RPMI8226 (cell line): Measurements from ENCODE around the gene ARF1.

Experiments
- DNase-seq: peaks from one replicate; pipeline ENCODE4 v3.0.0-alpha.2; 2015

Gene ARF1

GRCh38 chr1:228082214-228082917, at the start of gene ARF1:
Gene ARF1 (plus strand): TSS chr1:228082708. CDS start chr1:228097115, 14,407 bp downstream.
- peak; percentile 98 for DNase-seq

DNA sequence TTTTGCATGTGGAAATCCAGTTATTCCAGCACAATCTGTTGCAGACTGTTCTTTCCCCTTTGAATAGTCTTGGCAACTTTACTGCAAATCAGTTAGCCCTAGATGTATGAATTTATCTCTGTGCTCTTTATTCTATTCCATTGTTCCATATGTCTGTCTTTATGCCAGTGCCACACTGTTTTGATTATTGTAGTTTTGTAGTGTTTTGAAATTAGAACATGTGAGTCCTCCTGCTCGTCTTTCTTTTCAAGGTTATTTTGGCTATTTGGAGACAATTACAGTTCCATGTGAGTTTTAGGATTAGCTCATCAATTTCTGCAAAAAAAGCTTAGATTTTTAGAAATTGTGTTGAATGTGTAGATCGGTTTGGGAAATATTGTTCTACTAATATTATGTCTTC, 49.1 kb upstream of the ARF1 start:
- no peak for DNase-seq

DNA sequence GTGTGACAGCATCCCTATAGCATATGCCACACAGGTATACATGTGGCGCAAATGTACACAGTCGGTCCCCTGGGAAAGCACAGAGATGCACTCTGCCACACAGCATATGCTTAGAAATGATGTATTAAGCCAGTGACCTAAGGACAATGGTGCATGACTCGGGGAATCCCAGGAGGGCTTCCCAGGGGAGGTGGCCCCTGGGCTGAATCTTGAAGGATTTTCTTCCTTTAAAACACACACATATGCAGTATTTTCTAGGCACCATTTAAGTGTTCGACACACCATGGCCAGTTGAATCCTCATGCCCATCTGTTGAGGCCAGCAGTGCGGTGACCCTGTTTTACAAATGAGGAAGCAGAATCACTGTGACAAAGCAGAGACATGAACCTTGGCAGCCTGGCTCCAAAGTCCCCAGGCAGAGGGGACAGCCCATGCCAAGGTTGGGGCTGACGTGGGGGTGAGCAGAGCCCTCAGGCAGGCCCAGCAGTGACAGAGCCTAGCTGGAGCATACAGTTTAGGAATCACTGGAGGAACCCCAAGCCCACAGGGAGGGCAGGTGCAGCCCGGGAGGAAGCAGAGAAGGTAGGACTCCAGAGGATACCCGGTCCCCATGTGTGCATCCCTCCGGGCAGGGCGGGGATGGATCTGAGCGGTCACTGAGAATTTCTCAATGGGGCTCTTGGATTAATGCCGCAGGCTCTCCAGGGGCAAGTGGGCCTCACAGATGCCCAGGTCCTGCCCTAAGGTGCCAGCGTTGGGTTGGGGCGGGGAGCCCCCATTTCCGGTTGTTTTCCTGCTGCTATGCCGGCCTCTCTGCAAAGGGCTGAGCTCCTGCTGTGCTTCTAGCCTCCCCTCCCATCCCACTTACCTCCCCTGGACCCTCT, 47.3 kb upstream of the ARF1 start:
- DNase-seq: no peak

DNA sequence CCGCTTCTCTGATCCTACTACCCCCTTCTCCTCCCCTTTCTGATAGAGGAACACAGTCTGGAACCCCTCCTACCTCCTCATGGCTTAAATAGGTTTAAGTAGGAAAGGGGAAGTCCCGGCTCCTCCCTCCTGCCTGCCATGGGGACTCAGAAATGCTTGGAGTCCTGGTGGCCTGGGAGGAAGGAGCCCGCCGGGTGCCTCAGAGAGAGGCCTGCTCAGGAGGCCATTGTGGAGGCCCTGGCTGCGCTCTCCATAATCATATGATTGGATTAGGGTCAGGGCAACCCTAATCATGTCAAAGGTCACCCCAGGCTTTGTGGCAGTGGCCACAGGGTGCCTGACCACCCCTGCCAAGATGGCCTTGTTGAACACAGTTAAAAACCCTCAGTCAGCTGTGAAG, 46.7 kb upstream of the ARF1 start:
- no peak for DNase-seq

DNA sequence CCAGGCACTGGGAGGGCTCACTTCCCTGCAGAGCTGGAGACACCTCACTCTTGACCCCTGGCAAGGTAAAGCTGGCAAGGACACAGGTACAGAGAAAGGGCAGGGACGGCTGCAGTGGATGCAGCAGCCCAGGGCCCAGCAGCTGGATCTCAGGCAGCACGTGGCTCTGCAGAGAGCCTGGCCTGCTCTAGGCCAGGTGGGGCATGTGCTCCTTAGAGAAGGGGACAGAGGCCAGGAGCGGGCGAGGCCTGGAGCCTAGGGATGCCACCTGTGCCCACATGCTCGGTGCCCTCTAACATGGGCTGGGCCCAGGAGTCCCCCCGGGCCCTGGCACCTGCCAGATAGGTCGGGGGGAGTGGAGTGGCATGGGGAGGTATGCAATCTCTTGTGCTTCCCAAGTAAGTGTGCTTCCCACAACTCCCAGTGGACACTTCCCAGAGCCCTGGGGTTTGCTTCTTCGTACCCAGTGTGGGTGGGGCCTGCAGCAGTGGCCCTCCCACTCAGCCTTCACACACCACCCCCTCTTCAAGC, 45.7 kb upstream of the ARF1 start:
- no peak for DNase-seq

DNA sequence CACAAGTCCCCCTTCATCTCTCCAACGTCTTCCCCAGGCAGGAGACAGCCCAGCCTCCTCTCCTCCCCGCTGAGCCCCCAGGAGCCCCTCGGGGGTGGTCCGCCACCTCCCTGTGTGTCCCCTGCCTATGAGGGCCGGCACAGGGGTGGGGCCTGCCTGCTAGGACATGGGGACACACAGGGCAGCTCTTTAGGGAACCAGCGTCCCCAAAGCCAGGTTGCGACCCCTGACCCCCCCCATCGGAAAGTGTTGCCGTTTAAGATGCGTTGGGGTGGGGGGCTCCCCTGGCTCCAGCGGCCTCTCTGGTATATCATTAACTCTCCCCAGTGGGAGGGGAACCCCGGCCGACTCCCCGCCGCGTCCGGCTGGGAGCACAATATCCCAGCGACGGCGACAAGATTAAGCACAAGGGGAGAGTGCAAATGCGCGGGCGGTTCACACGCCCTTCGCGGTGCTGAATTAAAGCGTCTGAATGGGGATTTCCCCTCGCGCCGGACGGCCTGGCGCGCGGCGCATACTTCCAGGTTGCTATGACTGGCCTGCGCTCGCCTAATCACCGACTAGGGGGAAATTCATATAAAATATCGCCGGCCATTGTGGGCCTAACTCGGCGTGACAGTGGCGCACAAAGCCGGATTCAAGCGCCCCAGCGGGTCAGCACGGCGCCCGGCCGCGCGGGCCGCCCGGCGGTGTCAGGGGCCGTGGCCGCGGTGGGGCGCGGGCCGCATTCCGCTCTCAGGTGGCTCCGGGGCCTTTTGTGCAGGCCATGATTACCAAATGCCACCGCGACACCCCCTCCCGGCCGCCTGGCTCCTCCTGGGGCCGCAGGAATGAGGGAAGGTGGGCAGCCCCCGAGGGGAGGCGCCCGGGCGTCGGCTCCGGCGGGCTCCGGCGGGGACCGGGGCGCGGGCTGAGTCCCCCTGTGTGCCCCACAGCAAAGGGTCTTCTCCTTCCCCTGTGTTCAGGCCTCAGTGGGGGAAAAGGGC, 44.8 kb upstream of the ARF1 start:
- peak; percentile 66 for DNase-seq

- DNase-seq: no peak
These were observed 44.0 kb upstream of the ARF1 start for GRCh38 chr1:228038387-228039005.

- no peak for DNase-seq
These were observed 43.3 kb upstream of the ARF1 start for GRCh38 chr1:228039006-228039903.

DNA sequence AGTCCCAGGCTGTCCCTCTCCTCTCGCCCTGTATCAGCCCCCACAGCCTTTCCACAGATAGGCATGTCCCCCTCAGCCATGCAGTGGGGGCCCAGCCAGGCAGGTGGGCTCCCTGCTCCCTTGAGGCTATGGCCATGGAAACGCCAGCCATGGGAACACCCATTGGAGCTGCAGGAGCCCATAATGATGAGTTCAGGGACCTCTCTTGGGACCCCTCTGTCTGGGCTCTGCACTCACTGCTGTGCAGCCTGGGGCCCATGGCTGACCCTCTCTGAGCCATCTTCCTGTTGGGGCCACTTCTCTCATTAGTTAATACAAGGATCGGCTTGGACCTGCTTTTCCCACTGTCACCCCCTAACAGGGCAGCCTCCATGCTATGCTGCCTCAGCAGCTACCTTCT, 42.5 kb upstream of the ARF1 start:
- no peak for DNase-seq

DNA sequence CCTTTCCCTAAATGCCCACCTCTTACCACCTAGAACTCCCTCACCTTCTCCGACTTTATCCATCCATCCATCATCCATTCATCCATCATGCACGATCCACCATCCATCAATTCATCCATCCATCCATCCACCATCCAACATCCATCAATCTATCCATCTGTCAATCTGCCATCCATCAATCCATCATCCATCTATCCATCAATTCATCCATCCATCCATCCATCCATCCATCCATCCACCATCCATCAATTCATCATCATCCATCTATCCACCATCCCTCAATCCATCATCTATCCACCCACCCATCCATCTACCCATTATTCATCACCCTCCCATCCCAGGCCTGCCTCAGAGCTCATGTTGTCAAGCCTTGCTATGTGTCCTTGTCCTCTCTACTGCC, 41.2 kb upstream of the ARF1 start:
- DNase-seq: no peak

GRCh38 chr1:228042508-228042907, 40.0 kb upstream of the ARF1 start:
- no peak for DNase-seq

DNA sequence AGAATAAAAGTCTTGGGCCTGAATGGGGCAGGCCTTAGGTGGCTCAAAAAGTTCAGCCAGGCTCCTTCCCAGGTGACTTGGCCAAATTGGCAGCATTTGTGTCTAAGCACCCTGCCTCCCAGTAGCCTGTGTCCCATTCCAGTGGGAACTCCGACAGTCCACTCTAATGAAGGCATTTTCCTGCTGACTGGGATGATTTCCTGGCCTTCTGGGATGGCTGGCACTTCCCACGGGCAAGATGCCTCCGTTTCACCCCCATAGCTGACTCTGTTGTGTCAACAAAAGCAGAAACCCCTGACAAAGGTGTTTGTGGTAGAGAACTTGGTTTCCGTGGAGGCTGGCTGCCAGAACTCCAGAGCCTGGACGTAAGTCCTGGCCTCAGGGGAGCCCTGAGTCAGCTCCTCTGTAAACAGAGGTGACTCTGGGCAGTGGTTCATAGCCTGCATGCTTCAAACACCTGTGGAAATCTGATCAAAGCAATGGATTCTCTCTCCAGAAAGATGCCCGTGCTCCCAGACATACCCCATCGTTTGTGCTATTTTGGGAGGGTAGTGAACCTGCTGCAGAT, 39.1 kb upstream of the ARF1 start:
- DNase-seq: peak; percentile 93

- no peak for DNase-seq
These were observed 37.5 kb upstream of the ARF1 start for GRCh38 chr1:228044961-228045360.

DNA sequence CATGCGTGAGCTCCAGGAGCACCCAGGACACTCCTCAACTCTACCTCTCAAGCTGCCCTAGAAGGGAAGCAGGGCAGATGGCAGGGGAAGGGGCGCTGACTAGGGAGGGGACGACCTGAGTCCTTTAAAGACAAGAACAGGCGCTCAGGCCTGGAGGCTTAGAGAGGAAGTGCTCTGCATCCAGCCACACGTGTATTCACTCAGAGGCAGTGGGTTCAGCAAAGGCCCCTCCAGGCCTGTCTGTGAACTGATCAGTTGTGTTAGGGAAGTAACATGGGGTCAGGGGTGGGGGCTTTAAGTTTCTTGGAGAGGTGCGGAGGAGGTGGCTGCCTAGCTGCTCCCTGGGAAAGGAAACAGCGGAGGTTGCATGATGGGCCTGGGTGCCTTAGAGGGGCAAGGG, 37.1 kb upstream of the ARF1 start:
- no peak for DNase-seq

- no peak for DNase-seq
These were observed 36.6 kb upstream of the ARF1 start for GRCh38 chr1:228045871-228046270.

DNA sequence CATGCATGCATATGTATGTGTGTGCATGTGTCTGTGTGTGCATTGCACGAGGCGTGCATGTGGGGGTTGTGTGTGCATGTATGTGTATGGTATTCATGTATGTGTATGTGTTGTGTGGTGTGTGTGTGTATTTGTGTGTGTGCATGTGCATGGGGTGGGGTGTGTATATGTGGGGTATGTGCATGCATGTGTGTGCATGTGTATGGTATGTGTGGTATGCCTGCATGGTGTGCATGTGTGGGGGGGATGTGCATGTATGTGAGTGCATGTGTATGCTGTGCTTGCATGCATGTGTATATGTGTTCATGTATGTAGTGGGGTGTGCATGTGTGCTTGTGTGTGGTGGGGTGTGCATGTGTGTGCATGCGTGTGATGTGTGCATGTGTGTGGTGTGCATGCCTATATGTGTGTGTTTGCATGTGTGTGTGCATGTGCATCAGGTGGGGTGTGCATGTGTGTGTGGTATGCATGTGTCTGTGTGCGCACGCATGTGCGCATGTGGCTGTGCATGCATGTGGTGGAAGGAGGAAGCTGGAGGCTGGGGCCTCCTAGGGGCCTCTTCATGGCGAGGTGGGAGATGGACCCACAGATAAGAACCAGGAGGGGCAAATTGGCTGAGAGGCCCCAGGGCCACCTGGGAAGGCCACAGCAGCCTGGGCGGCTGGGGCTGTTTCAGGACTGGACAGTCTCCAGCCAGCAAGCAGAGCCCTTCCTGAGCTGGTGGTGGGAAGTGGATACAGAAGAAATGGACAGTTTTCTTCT, 35.9 kb upstream of the ARF1 start:
- DNase-seq: no peak

GRCh38 chr1:228047183-228047466, 35.4 kb upstream of the ARF1 start:
- DNase-seq: no peak

- DNase-seq: no peak
These were observed 34.4 kb upstream of the ARF1 start for GRCh38 chr1:228048120-228048519.

DNA sequence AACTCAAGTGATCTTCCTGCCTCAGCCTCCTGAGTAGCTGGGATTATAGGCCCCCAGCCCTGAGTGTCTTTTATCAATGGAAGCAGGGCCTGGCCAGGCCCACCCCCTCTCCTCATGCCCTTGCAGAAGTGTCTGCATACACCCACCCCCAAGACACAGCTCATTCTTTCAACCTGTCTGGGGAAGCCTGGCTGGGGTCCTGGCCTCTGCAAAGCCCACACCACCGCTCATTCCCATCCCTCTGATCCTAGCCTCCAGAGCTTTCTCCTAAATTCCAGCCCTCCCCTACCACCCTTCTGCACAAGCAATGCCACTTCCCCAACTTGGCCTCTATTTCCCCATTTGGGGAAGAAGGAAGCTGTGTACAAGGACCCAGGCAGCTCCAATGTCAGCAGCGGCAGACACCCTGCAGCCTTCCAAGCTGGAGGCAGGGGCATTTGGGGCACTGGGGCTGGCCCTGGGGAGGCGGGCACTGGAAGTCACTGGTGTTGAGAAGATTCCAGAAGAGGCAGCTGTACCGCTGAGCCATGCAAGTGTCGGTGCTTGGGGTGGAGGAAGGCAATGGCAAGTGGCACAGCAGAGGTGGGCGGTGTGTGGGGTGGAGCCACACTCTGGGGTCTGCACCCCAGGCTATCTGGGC, 33.7 kb upstream of the ARF1 start:
- no peak for DNase-seq
